AG09319 (cell line): Measurements from ENCODE around the gene RELCH.

Source experiments
- DNase-seq: peaks from one replicate; pipeline ENCODE4 v3.0.0-alpha.2; 2010; ENCODE audit warnings: low read depth; ENCODE audit errors: extremely low read depth
- CTCF ChIP-seq: IDR thresholded peaks from 2 replicates; pipeline ENCODE4 v1.5.1; 2011; ENCODE audit warnings: low read depth, mild to moderate bottlenecking, inconsistent platforms, low read length, moderate library complexity

The RELCH gene

GRCh38 chr18:62206593-62206992 is 19.5 kb downstream of the RELCH start:
- TF ChIP-seq CTCF = no peak
- DNase-seq = no peak

- no peak for DNase-seq
- TF ChIP-seq CTCF = no peak
These were observed 22.0 kb downstream of the RELCH start for GRCh38 chr18:62209046-62209445.

GRCh38 chr18:62210138-62210537 is 23.1 kb downstream of the RELCH start:
- no peak for TF ChIP-seq CTCF
- DNase-seq = no peak

- no peak for DNase-seq
- no peak for TF ChIP-seq CTCF
These were observed 24.3 kb downstream of the RELCH start for GRCh38 chr18:62211325-62211828.

- no peak for DNase-seq
- TF ChIP-seq CTCF = no peak
These were observed 27.7 kb downstream of the RELCH start for GRCh38 chr18:62214790-62215189.

- no peak for DNase-seq
- TF ChIP-seq CTCF = no peak
These were observed 37.2 kb downstream of the RELCH start for GRCh38 chr18:62224229-62224628.

GRCh38 chr18:62226047-62226446 is 39.0 kb downstream of the RELCH start:
- DNase-seq = no peak
- no peak for TF ChIP-seq CTCF

GRCh38 chr18:62236252-62236651 is 49.2 kb downstream of the RELCH start:
- TF ChIP-seq CTCF = no peak
- no peak for DNase-seq
